Mucosa of descending colon (tissue), 3 donors: ENCODE results near the gene ITFG1. TPM values are rescaled to one million over a fixed set of nuclear protein-coding genes. Genes with fewer than 3 reads are reported as not detected.

Source experiments
- ATAC-seq: fragments of 200-7000 bp; cut with Tn5 transposase; one replicate; pipeline ENCODE4 v1.9.1; 2020; ENCODE audit warnings: mild to moderate bottlenecking, moderate library complexity
- DNase-seq, 3 donors: peaks; one replicate each; pipeline ENCODE4 v3.0.0-alpha.2; 2020
- H3K36me3 ChIP-seq: fragments of 200-600 bp; one replicate; pipeline ENCODE4 v1.8.0; 2021; ENCODE audit warnings: low read depth, mild to moderate bottlenecking
- H3K4me1 ChIP-seq: fragments of 200-600 bp; one replicate; pipeline ENCODE4 v1.8.0; 2021; ENCODE audit warnings: low read depth, mild to moderate bottlenecking
- H3K4me3 ChIP-seq: fragments of 200-600 bp; one replicate; pipeline ENCODE4 v1.8.0; 2021; ENCODE audit warnings: mild to moderate bottlenecking
- H3K9me3 ChIP-seq: fragments of 200-600 bp; one replicate; pipeline ENCODE4 v1.8.0; 2021; ENCODE audit warnings: mild to moderate bottlenecking
- intact Hi-C, 2 donors: fragments of 100-400 bp; cut with DNase I in 1 of 2; cut with micrococcal nuclease in 1 of 2; formaldehyde crosslinking; loops; one replicate each; pipeline versions ENCODE4 v1.11.0 to v1.11.1; 2022; cut with DNase I, micrococcal nuclease
- total RNA-seq, 3 donors: library from RNA; stranded (reverse); fragmentation: NEBNext Ultra II Directional in 2 of 3; extraction: Animal tissue kit (Norgen Biotek cat#: 25700) in 2 of 3; gene quantifications; one replicate each; pipeline versions ENCODE4 v1.2.1 to v1.2.4, GENCODE V29; 2021 to 2023
- TF ChIP-seq, protein P1 (sequence below): fragments of 200-600 bp; IDR thresholded peaks from one replicate; pipeline ENCODE4 v1.8.0; 2022; ENCODE audit warnings: antibody characterized with exemption, mild to moderate bottlenecking
- donor health status: DM: no; HTN: no; CAD: no; lungs with moderate emphysema.
- donor health status: DM: no; HTN: no; CAD: no.
- donor health status: DM: no; HTN: yes; CAD: no.

The ITFG1 gene
- total RNA-seq, 3 donors from 2014 or later: 53.7 to 82.7 (median 73.9) TPM

DNA sequence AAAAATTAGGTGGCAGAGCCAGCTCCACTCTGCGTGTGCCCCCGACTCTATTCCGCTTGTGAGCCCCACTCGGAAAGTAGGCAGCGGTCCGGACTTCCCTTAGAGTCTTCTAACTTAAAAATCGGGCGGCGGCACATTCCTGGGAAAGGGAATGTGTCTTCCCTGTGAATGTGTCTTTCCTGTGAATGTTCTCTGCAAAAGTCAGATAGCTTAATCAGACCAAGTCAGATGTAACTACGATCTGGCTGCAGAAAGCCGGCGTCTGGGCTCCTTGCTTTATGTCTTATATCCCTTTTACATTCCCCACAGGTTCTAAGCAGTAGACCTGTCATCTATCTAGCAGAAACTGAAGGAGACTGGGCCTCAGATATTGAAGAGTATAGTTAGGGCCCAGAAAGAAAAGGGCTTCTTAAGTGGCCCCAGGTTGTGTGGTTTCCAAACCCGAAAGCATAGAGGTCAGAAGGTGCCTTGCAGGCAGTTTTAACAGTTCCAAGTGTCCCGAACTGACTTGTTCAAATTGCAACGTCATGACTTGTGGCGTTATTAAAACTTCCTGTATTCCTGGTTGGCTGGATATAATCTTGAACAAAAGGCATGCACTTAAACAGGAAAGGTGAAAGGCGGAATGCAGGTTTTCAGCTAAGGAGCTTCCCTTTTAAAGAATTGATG, 869 bp upstream of the ITFG1 start:
- Histone ChIP-seq H3K9me3 (no peaks in the 10 kb centered on the region), H3K4me1 (peaks cover 18% of the 10 kb centered on the region), H3K4me3 (peak overlapping the region; percentile 89), H3K36me3 (no peaks in the 10 kb centered on the region)
- ATAC-seq (peak; percentile 44), DNase-seq (peak in 1 of 3 donors; percentile 49)
- TF ChIP-seq, protein P1, sequence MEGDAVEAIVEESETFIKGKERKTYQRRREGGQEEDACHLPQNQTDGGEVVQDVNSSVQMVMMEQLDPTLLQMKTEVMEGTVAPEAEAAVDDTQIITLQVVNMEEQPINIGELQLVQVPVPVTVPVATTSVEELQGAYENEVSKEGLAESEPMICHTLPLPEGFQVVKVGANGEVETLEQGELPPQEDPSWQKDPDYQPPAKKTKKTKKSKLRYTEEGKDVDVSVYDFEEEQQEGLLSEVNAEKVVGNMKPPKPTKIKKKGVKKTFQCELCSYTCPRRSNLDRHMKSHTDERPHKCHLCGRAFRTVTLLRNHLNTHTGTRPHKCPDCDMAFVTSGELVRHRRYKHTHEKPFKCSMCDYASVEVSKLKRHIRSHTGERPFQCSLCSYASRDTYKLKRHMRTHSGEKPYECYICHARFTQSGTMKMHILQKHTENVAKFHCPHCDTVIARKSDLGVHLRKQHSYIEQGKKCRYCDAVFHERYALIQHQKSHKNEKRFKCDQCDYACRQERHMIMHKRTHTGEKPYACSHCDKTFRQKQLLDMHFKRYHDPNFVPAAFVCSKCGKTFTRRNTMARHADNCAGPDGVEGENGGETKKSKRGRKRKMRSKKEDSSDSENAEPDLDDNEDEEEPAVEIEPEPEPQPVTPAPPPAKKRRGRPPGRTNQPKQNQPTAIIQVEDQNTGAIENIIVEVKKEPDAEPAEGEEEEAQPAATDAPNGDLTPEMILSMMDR: no peak
- intact Hi-C loops: no loop called here

DNA sequence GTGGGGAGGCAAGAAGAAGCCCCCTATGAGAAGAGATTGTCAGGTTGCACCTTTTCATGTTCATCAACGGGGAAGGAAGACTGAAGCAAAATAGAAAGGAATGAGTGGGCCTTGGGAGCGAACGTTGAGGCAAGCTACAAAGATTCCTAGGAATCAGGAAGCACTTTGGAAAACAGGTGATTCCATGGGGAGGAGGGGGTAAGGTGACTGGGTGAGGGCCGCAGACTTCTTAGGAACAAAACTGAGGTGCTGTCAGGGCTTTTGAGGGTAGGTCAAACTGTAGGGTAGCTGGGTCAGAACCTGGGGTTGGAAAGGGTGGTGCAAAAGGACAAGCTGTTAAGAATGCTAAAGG, 528 bp downstream of the ITFG1 start:
- ATAC-seq (peak; percentile 37), DNase-seq (peak in 1 of 3 donors; percentile 19)
- TF ChIP-seq, protein P1: no peak
- peak overlapping the region; percentile 89 for H3K4me3 ChIP-seq
- H3K36me3 ChIP-seq: no peaks in the 10 kb centered on the region
- H3K9me3 ChIP-seq: no peaks in the 10 kb centered on the region
- intact Hi-C loops: no loop called here
- peaks cover 14% of the 10 kb centered on the region for H3K4me1 ChIP-seq

DNA sequence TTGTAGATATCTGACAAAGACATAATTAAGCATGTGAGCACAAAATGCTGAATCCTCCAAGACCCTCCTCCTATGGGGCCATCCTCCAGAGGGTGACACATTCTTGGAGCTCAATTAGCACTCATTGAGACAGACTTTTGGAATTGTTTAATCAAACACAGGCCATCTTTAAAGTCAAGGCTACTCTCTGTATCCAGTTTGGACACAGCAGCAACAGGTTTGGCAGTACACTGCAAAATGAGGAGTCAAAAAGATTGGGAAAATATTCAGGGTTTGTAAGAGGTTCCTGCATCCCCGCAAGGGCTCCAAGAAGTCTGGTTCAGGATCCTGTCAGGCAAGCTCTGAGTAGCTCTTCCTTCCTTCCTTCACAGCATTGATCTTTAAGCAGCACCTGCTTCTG, 1.3 kb downstream of the ITFG1 start:
- H3K36me3 ChIP-seq: no peaks in the 10 kb centered on the region
- H3K4me1 ChIP-seq: peaks cover 14% of the 10 kb centered on the region
- intact Hi-C loops: no loop called here
- H3K9me3 ChIP-seq: no peaks in the 10 kb centered on the region
- no peak overlapping the region for H3K4me3 ChIP-seq
- TF ChIP-seq, protein P1: no peak
- DNase-seq: no peak
- ATAC-seq: no peak

DNA sequence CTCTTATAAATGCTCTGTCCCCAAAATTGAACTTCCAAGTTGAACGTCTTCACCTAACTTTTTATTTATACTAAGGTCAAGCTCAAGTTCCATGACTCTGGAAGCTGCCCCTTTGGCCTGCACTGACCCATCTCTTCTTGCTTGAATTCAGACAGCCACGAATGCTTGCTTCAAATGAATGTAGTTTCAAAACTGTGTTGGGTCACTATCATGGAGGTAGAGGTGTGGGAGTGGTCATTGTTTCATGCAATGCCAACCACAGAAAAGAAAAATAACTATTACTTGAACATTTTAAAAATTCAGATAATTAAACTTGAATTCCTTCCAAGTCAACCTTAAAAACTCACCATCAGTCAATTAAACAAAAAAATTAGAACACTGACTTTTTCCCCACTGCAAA, 2.5 kb downstream of the ITFG1 start:
- TF ChIP-seq, protein P1: no peak
- intact Hi-C loops: no loop called here
- H3K9me3 ChIP-seq: no peaks in the 10 kb centered on the region
- H3K36me3 ChIP-seq: no peaks in the 10 kb centered on the region
- H3K4me1 ChIP-seq: peaks cover 14% of the 10 kb centered on the region
- DNase-seq (no peak), ATAC-seq (no peak)
- H3K4me3 ChIP-seq: no peak overlapping the region

DNA sequence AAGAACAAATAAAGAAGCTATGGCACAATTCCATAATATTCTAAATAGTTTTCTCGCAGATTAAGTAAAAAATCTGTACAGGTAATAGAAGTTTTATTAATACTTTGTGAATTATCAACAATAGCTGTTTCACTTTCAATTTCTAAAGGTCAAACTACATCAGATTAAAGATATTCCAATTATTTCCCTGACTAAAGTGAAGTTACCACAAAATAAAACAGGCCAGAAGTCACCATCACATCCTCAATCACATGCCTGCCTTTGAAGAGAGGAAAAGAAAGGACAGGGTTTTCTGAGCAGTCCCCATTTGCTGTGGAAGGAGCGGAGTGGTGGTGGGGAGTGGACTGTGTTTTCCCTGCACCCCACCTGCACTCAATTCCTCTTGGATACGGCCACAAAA, 11.1 kb downstream of the ITFG1 start:
- Histone ChIP-seq H3K9me3 (no peaks in the 10 kb centered on the region), H3K4me3 (no peak overlapping the region), H3K4me1 (no peaks in the 10 kb centered on the region), H3K36me3 (no peaks in the 10 kb centered on the region)
- ATAC-seq: no peak
- intact Hi-C loops: no loop called here
- TF ChIP-seq, protein P1: no peak
- no peak for DNase-seq
